Astrocyte (in vitro differentiated cells and primary cell): ENCODE measurements around the gene MRPL1. TPM values are rescaled to one million over a fixed set of nuclear protein-coding genes. Genes with fewer than 3 reads are reported as not detected.

ENCODE experiments used
- DNase-seq: peaks from one replicate; pipeline ENCODE4 v3.0.0-alpha.2; 2010; ENCODE audit warnings: low read depth
- FAIRE-seq: peaks from 2 replicates; lab custom pipeline; 2011; peaks lifted over from hg19 to GRCh38; lab: Jason Lieb, UNC
- H2AFZ ChIP-seq: 2 replicates; pipeline ENCODE4 v1.6.0; 2012; ENCODE audit warnings: low read depth, low read length, inconsistent platforms
- H3K27ac ChIP-seq: 2 replicates; pipeline ENCODE4 v1.5.1; 2011; ENCODE audit warnings: low read depth, low read length, inconsistent platforms
- H3K27me3 ChIP-seq: 2 replicates; pipeline ENCODE4 v1.6.0; 2011; ENCODE audit warnings: low read length, inconsistent platforms; ENCODE audit not compliant: insufficient read depth
- H3K36me3 ChIP-seq: 2 replicates; pipeline ENCODE4 v1.5.1; 2011; ENCODE audit warnings: low read length, inconsistent platforms; ENCODE audit not compliant: insufficient read depth
- H3K4me1 ChIP-seq: 2 replicates; pipeline ENCODE4 v1.5.1; 2011; ENCODE audit warnings: low read length, inconsistent platforms; ENCODE audit not compliant: insufficient read depth
- H3K4me2 ChIP-seq: 2 replicates; pipeline ENCODE4 v1.6.0; 2012; ENCODE audit warnings: low read length, inconsistent platforms
- H3K4me3 ChIP-seq: 2 replicates; pipeline ENCODE4 v1.5.1; 2011; ENCODE audit warnings: low read depth, mild to moderate bottlenecking, low read length, inconsistent platforms; ENCODE audit not compliant: insufficient read depth
- H3K79me2 ChIP-seq: 2 replicates; pipeline ENCODE4 v1.6.0; 2012; ENCODE audit warnings: mild to moderate bottlenecking, low read length, inconsistent platforms; ENCODE audit not compliant: insufficient read depth
- H3K9ac ChIP-seq: 2 replicates; pipeline ENCODE4 v1.6.0; 2012; ENCODE audit warnings: mild to moderate bottlenecking, low read length, inconsistent platforms
- H3K9me3 ChIP-seq: 2 replicates; pipeline ENCODE4 v1.5.1; 2012; ENCODE audit warnings: low read depth, mild to moderate bottlenecking, low read length, inconsistent platforms; ENCODE audit not compliant: insufficient read depth
- H4K20me1 ChIP-seq: 2 replicates; pipeline ENCODE4 v1.6.0; 2012; ENCODE audit warnings: low read length, inconsistent platforms; ENCODE audit not compliant: insufficient read depth
- H3K27ac Mint-ChIP-seq: one replicate; pipeline ENCODE4 v1.8.0; 2021; ENCODE audit warnings: mild to moderate bottlenecking, mixed read lengths; ENCODE audit not compliant: unreplicated experiment
- H3K27me3 Mint-ChIP-seq: one replicate; pipeline ENCODE4 v1.8.0; 2021; ENCODE audit warnings: low read depth, mixed read lengths; ENCODE audit not compliant: unreplicated experiment
- H3K36me3 Mint-ChIP-seq: one replicate; pipeline ENCODE4 v1.8.0; 2021; ENCODE audit warnings: low read depth, mixed read lengths; ENCODE audit not compliant: unreplicated experiment
- H3K4me1 Mint-ChIP-seq: one replicate; pipeline ENCODE4 v1.8.0; 2021; ENCODE audit warnings: low read depth, mixed read lengths; ENCODE audit not compliant: unreplicated experiment
- H3K4me3 Mint-ChIP-seq: one replicate; pipeline ENCODE4 v1.8.0; 2021; ENCODE audit warnings: mild to moderate bottlenecking, moderate library complexity, mixed read lengths; ENCODE audit not compliant: unreplicated experiment
- H3K9me3 Mint-ChIP-seq: one replicate; pipeline ENCODE4 v1.8.0; 2021; ENCODE audit warnings: mild to moderate bottlenecking, mixed read lengths; ENCODE audit not compliant: unreplicated experiment
- CTCF ChIP-seq: IDR thresholded peaks from 2 replicates; pipeline ENCODE4 v1.5.1; 2011; ENCODE audit warnings: low read depth, mild to moderate bottlenecking, inconsistent platforms, low read length, moderate library complexity; ENCODE audit not compliant: insufficient read depth
- EZH2 ChIP-seq: IDR thresholded peaks from 2 replicates; pipeline ENCODE4 v1.6.1; 2012; ENCODE audit warnings: mild to moderate bottlenecking, low read length, inconsistent platforms; ENCODE audit not compliant: insufficient read depth
- total RNA-seq: library from RNA; stranded (reverse); gene quantifications from 2 replicates; pipeline ENCODE4 v1.2.1, GENCODE V29; 2021

MRPL1 gene
- total RNA-seq, 1 donor from 2014 or later = 33.2 TPM

DNA sequence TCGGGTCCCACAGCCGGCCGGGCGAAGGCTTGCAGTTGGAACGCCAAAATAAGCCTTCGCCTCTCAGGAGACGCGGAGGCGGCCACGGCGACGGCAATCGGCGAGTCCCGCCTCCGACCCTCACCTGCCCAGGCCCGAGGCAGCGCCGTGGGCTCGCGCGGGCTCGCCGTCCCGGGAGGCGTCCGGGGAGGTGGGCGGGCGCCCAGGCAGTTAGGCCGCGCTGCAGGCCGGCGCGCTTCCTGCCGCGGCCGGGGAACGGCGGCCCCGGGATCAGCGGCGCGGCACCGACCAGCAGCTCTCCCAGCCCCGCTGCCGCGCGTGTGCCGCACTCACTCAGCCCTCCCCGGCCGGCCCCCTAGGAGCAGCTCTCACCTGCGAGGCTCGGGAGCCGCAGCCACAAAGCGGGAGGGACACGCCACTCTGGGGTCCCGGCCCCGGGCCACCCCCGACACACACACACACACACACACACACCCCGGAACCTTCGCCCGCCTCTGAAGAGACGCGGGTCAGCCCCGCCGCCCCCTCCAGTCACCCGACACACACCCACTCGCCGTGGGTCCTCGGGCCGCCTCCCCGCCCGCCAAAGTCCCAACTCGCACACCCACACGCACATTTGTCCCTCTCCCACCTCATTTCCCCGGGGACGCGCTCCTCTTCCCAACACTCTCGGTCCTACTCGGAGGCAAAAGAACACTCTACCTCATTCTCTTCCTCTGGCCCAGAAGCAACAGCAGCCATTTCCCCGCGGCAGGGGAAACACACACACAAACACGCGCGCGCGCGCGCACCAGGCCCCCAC, 43.8 kb upstream of the MRPL1 start, which contains the start of gene CNOT6L:
Gene CNOT6L (minus strand): TSS at position 767 of the 802 bp plus-strand sequence. CDS start 60 bp downstream, at position 707.
- Histone ChIP-seq H3K36me3 (no peaks in the 10 kb centered on the region), H3K9ac (peak within 1 kb of the TSS; percentile 94), H3K79me2 (peaks cover 47% of the 10 kb centered on the region), H2AFZ (peak within 1 kb of the TSS; percentile 97), H3K27ac (peak within 1 kb of the TSS; percentile 90), H3K4me3 (peak within 1 kb of the TSS; percentile 92), H3K9me3 (no peaks in the 10 kb centered on the region), H4K20me1 (peaks cover 7% of the 10 kb centered on the region), H3K4me2 (peak within 1 kb of the TSS; percentile 90), H3K27me3 (no peaks in the 10 kb centered on the region), H3K4me1 (peaks cover 16% of the 10 kb centered on the region)
- H3K27me3 Mint-ChIP-seq = no peaks in the 10 kb centered on the region
- H3K27ac Mint-ChIP-seq = peak within 1 kb of the TSS; percentile 95
- no peaks in the 10 kb centered on the region for H3K36me3 Mint-ChIP-seq
- H3K4me3 Mint-ChIP-seq = peak within 1 kb of the TSS; percentile 100
- DNase-seq (peak; percentile 73), FAIRE-seq (no peak)
- peaks cover 9% of the 10 kb centered on the region for H3K4me1 Mint-ChIP-seq
- TF ChIP-seq EZH2 = no peak
- TF ChIP-seq CTCF = no peak
- H3K9me3 Mint-ChIP-seq = no peaks in the 10 kb centered on the region

DNA sequence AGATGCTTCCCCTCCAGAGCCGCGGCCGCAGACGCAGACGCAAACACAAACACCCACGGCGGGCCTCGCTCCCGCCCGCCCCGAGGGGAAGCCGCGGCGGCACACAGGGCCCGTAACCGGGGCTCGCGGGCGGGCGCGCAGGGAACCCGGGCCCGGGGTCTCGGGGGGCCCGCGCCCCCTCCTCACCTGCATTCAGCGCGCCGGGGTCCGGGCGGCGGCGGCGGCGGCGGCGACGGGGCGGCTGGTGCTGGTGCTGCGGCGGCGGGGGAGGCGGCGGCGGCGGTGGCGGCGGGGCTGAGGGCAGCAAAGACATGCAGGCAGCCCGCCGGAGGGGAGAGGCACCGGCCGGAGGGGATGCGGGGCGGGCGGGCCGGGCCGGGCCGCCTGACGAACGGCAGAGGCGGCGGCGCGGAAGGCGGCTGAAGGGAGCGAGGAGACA, 43.2 kb upstream of the MRPL1 start:
- peak overlapping the region; percentile 90 for H3K4me2 ChIP-seq
- H3K9ac ChIP-seq = peak overlapping the region; percentile 94
- no peak for DNase-seq
- H3K9me3 ChIP-seq = no peaks in the 10 kb centered on the region
- Mint-ChIP-seq H3K9me3 (no peaks in the 10 kb centered on the region), H3K4me3 (peak overlapping the region; percentile 100), H3K27me3 (no peaks in the 10 kb centered on the region), H3K4me1 (peaks cover 9% of the 10 kb centered on the region), H3K27ac (peak overlapping the region; percentile 95), H3K36me3 (no peaks in the 10 kb centered on the region)
- peak overlapping the region; percentile 90 for H3K27ac ChIP-seq
- peaks cover 7% of the 10 kb centered on the region for H4K20me1 ChIP-seq
- H3K4me1 ChIP-seq = peaks cover 16% of the 10 kb centered on the region
- H2AFZ ChIP-seq = peak overlapping the region; percentile 97
- peaks cover 41% of the 10 kb centered on the region for H3K79me2 ChIP-seq
- H3K27me3 ChIP-seq = no peaks in the 10 kb centered on the region
- no peak for FAIRE-seq
- TF ChIP-seq CTCF (no peak), EZH2 (no peak)
- H3K36me3 ChIP-seq = no peaks in the 10 kb centered on the region
- H3K4me3 ChIP-seq = peak overlapping the region; percentile 92
